Activated T-cell treated with anti-CD3 and anti-CD28 coated beads, Interleukin-2, amount 50 U/mL, for 4 hours (primary cell): ENCODE measurements around the gene RPL10A. TPM values are rescaled to one million over a fixed set of nuclear protein-coding genes. Genes with fewer than 3 reads are reported as not detected.

Experiments used
- ATAC-seq, 2 donors: fragments of 200-7000 bp; cut with Tn5 transposase; one replicate each; pipeline ENCODE4 v1.10.0; 2021
- DNase-seq: peaks from one replicate; pipeline ENCODE4 v3.0.0-alpha.2; 2020
- H3K27me3 Mint-ChIP-seq: one replicate; pipeline ENCODE4 v1.8.0; 2021; ENCODE audit warnings: low read depth, mixed read lengths
- H3K36me3 Mint-ChIP-seq: one replicate; pipeline ENCODE4 v1.8.0; 2022; ENCODE audit warnings: mixed read lengths; ENCODE audit not compliant: insufficient read depth
- H3K4me1 Mint-ChIP-seq: one replicate; pipeline ENCODE4 v1.8.0; 2021; ENCODE audit warnings: low read depth, mixed read lengths
- H3K4me3 Mint-ChIP-seq: one replicate; pipeline ENCODE4 v1.8.0; 2021; ENCODE audit warnings: mild to moderate bottlenecking, moderate library complexity, mixed read lengths
- H3K9me3 Mint-ChIP-seq: one replicate; pipeline ENCODE4 v1.8.0; 2021; ENCODE audit warnings: mixed read lengths
- total RNA-seq, 3 donors: library from RNA; stranded (reverse); gene quantifications; one replicate each; pipeline ENCODE4 v1.2.1, GENCODE V29; 2021

The RPL10A gene
- total RNA-seq, 3 donors from 2014 or later = 1,745 to 1,992 (median 1,956) TPM

DNA sequence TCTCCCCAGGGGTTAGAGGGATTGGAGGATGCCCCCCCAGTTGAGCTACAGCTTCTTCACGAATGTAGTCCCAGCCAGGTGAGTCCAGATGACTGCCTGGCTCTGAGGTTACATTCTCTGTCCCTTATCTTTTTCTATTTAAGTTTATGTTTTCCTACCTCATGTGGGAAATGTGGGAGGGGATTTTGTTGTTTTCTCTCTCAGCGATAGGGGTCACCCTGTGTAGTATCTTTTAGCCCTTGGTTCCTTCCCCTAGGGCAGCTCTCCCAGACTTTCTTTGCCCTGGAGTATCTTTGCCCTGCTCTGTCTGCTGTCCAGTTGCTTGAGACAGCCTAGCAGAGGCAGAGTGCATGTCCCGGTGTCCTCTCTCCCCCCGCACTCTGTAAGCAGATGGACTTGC lies 10.3 kb upstream of the RPL10A start:
- ATAC-seq (no peak), DNase-seq (no peak)
- Mint-ChIP-seq H3K4me3 (no peak overlapping the region), H3K27me3 (no peaks in the 10 kb centered on the region), H3K4me1 (peaks cover 13% of the 10 kb centered on the region), H3K9me3 (no peaks in the 10 kb centered on the region), H3K36me3 (peaks cover 20% of the 10 kb centered on the region)

DNA sequence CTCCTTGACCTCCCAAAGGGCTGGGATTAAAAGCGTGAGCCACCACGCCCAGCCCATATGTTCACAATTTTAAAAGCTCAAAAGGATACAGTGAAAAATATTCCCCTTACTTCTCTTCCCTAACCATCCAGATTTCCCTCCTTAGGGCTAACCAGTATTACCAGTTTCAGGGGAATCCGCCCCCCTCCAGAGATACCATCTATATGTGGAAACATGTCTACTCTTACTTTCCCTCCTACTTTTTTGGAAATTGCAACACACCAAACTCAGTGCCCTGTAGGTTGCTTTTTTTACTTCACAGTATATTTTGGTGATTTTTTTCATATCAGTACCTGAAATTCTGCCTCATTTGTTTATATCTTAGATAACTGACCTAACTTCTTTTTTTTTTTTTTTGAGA lies 6.9 kb upstream of the RPL10A start:
- H3K9me3 Mint-ChIP-seq = no peaks in the 10 kb centered on the region
- no peaks in the 10 kb centered on the region for H3K27me3 Mint-ChIP-seq
- peaks cover 20% of the 10 kb centered on the region for H3K36me3 Mint-ChIP-seq
- DNase-seq (no peak), ATAC-seq (no peak)
- H3K4me1 Mint-ChIP-seq = no peaks in the 10 kb centered on the region
- no peak overlapping the region for H3K4me3 Mint-ChIP-seq

DNA sequence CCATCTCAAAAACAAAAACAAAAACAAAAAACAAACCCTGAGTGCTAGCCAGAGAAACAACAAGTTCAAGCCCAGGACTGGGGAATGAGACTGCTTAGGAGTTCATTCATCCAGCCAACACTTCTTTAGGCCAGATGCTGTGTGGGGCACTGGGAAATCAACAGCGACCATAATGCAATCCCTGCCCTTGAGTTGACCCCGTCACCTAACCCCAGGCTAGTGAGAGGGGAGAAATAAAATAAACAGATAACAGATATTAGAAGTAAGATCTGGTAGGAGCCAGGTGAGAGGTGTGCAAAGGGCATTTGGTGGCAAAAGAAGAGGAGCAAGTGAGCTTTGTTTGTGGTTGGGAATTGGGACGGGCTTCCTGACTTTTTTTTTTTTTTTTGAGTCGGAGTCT lies 4.9 kb upstream of the RPL10A start:
- H3K9me3 Mint-ChIP-seq = no peaks in the 10 kb centered on the region
- no peak overlapping the region for H3K4me3 Mint-ChIP-seq
- H3K4me1 Mint-ChIP-seq = peaks cover 9% of the 10 kb centered on the region
- H3K36me3 Mint-ChIP-seq = peaks cover 22% of the 10 kb centered on the region
- ATAC-seq = no peak
- no peaks in the 10 kb centered on the region for H3K27me3 Mint-ChIP-seq
- no peak for DNase-seq

DNA sequence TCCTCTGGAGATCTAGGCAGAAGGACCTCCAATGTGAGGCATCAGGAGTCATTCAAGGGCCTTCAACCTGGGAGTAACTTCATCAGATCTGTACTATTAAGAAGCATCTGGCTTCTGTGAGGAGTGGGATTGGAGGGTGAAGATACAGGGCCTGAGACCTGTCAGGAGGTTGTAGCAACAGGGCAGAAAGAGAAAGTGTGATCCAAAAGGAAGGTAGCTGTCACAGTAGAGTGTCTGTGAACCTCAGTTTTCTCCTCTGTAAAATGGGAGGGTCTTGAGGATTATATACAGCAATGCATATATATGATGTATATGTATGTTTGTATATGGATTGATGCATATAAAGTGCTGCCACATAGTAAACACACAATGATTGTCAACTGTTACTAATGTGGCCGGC lies 2.6 kb upstream of the RPL10A start:
- Mint-ChIP-seq H3K9me3 (no peaks in the 10 kb centered on the region), H3K4me1 (peaks cover 22% of the 10 kb centered on the region), H3K27me3 (no peaks in the 10 kb centered on the region), H3K36me3 (peaks cover 31% of the 10 kb centered on the region), H3K4me3 (no peak overlapping the region)
- no peak for DNase-seq
- no peak for ATAC-seq

DNA sequence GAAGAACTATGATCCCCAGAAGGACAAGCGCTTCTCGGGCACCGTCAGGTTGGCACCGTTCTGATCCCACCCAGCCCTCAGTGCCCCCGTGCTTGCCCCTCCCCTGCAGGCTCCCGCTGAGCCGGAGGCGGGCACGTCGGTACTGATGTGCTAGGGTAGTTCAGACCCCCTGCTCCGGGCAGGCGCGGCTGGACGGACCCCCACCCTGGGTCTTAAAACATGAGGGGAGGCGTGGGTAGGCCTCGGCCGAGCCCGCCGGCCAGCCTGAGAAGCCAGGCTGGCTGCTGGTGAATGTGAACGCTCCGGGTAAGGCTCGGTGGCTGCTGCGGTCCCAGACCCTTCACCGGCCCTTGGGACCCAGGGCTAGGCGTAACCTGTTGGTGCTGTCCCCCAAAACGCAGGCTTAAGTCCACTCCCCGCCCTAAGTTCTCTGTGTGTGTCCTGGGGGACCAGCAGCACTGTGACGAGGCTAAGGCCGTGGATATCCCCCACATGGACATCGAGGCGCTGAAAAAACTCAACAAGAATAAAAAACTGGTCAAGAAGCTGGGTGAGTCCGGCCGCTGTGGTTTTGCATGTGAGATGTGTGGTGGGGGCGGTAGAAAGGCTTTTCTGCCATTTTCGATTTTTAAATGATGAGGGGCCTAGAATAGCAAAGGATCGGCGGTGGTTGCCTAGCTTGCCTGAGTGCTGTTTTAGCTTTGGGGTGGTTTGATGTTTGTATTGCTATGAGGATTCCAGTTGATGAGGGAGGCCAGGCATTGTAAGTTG lies 964 bp downstream of the RPL10A start:
- ATAC-seq (peak; percentile 1 to 3), DNase-seq (peak; percentile 39)
- Mint-ChIP-seq H3K4me3 (peak overlapping the region; percentile 98), H3K9me3 (no peaks in the 10 kb centered on the region), H3K36me3 (peaks cover 44% of the 10 kb centered on the region), H3K4me1 (peaks cover 39% of the 10 kb centered on the region), H3K27me3 (no peaks in the 10 kb centered on the region)

DNA sequence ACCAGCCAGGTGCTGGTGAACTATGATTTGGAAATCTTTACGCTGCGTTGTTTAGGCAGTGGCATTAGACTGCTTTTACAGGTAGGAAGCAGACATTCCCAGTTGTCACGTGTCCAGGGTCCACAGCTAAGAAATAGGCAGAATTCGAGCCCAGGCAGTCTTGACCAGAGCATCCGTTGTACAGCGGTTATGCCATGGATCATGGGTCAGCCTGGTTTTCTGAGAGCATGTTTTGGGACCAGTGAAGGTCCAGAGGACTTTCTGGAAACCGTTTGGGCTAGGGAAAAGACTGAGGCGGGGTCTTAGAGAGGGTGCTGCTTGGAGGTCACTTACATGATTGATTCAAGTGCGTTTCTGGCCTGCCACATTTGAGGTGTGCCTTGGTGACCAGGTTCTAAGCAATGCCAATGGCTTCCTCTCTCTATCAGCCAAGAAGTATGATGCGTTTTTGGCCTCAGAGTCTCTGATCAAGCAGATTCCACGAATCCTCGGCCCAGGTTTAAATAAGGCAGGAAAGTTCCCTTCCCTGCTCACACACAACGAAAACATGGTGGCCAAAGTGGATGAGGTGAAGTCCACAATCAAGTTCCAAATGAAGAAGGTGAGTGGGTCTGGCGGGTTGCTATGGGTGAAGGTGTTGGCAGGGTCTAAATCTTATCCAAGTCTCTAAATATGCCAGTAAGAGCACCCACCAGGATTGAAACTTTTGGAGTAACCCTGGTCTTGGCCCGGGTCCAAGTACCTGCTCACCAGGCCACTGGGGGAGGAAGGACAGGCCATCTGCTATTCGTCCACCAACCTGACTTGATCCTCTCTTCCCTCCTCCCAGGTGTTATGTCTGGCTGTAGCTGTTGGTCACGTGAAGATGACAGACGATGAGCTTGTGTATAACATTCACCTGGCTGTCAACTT lies 1.8 kb downstream of the RPL10A start:
- ATAC-seq (no peak), DNase-seq (no peak)
- H3K4me3 Mint-ChIP-seq = peak overlapping the region; percentile 98
- H3K9me3 Mint-ChIP-seq = no peaks in the 10 kb centered on the region
- H3K36me3 Mint-ChIP-seq = peaks cover 42% of the 10 kb centered on the region
- H3K27me3 Mint-ChIP-seq = no peaks in the 10 kb centered on the region
- peaks cover 39% of the 10 kb centered on the region for H3K4me1 Mint-ChIP-seq

DNA sequence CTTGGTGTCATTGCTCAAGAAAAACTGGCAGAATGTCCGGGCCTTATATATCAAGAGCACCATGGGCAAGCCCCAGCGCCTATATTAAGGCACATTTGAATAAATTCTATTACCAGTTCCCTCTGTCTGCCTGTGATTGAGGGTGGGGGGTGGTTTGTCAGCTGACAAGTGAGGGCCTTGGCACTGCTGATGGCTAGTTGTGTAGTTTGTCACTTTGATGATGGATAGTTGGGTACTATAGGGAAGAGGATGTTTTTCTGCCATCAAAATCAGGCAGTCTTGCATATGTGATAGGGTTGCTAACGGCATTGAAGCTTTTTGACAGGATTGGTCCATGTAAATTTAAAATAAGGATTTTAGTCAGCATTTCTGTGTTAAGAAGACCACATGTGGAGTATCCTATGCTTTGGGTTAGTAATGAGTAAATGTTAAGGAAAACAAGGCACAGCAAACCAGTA lies 2.5 kb downstream of the RPL10A start:
- H3K27me3 Mint-ChIP-seq = no peaks in the 10 kb centered on the region
- H3K9me3 Mint-ChIP-seq = no peaks in the 10 kb centered on the region
- peaks cover 39% of the 10 kb centered on the region for H3K4me1 Mint-ChIP-seq
- ATAC-seq (no peak), DNase-seq (no peak)
- H3K36me3 Mint-ChIP-seq = peaks cover 42% of the 10 kb centered on the region
- peak overlapping the region; percentile 98 for H3K4me3 Mint-ChIP-seq

DNA sequence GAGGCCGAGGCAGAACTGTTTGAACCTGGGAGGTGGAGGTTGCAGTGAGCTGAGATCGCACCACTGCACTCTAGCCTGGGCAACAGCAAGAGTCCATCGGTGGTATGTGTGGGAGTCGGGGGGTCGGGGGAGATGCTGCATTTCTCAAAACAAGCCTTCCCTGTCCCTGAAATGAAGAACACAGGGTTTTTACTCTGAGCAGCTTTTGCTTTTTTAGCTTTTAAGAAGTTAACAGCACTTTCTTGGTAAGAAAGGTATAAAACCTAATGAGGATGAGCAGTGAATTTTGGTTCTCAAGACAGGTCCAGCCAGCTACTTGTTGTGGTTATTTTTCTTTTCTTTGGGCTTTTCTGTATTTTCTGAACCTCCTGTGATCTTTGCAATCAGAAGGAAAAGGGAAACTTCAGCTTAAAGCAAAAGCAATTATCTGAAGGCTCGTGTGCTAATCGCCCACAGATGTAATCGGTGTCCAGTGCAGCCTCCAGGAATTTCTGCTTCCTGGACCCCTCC lies 3.7 kb downstream of the RPL10A start:
- peaks cover 42% of the 10 kb centered on the region for H3K36me3 Mint-ChIP-seq
- H3K4me1 Mint-ChIP-seq = peaks cover 39% of the 10 kb centered on the region
- no peaks in the 10 kb centered on the region for H3K9me3 Mint-ChIP-seq
- ATAC-seq (no peak), DNase-seq (no peak)
- peak overlapping the region; percentile 98 for H3K4me3 Mint-ChIP-seq
- no peaks in the 10 kb centered on the region for H3K27me3 Mint-ChIP-seq

DNA sequence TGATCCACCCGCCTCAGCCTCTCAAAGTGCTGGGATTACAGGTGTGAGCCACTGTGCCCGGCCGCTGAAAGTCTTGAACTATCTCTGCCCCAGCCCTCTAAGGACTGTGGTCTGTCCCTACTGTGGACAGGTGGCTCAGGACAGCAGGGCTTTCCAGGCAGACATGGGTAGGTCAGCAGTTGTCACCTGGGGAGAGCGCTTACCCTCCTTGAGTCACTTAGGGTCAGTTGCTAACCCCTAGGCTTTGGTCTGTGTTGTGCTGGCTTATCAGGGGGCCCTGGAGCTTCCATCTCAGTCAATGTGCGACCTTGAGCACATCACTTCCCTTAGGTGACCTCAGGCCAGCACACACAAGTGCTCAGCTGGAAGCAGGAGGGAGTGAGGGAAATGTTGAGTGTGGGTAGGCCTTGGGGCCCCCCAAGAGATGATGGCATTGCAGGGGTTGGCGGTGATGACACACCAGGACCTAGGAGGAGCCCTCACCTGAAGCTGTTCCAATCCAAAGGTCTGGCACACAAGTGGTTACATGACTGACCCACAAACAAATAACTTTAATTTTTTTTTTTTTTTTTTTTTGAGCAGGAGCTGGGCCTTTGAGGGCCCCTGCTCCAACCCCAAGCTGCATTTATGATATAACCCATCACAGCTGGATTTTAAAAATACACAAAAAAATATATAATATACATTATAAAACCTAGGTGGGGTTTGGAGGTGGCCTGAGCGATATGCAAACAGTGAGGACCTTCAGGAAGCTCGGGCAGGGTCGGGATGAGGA lies 5.1 kb downstream of the RPL10A start:
- Mint-ChIP-seq H3K9me3 (no peaks in the 10 kb centered on the region), H3K27me3 (no peaks in the 10 kb centered on the region), H3K4me3 (no peak overlapping the region), H3K36me3 (peaks cover 40% of the 10 kb centered on the region), H3K4me1 (peaks cover 30% of the 10 kb centered on the region)
- ATAC-seq (peak in 1 of 2 donors; percentile 4), DNase-seq (no peak)

DNA sequence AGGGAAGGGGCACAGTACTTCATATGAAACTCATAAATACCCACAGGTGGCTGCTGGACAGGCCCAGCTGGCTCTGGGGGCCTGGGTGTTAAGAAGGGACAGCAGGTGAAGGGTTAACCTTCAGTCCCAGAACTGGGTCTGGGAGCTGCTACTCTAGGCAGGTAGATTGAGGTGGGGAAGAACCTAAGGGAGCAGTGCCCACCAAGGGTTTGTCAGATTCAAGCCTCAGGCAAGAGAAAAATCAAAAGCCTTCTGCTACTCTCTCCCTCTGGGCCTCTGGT lies 5.6 kb downstream of the RPL10A start:
- H3K27me3 Mint-ChIP-seq = no peaks in the 10 kb centered on the region
- H3K9me3 Mint-ChIP-seq = no peaks in the 10 kb centered on the region
- H3K4me3 Mint-ChIP-seq = no peak overlapping the region
- peak in 1 of 2 donors; percentile 8 for ATAC-seq
- peaks cover 30% of the 10 kb centered on the region for H3K4me1 Mint-ChIP-seq
- no peak for DNase-seq
- H3K36me3 Mint-ChIP-seq = peaks cover 37% of the 10 kb centered on the region

DNA sequence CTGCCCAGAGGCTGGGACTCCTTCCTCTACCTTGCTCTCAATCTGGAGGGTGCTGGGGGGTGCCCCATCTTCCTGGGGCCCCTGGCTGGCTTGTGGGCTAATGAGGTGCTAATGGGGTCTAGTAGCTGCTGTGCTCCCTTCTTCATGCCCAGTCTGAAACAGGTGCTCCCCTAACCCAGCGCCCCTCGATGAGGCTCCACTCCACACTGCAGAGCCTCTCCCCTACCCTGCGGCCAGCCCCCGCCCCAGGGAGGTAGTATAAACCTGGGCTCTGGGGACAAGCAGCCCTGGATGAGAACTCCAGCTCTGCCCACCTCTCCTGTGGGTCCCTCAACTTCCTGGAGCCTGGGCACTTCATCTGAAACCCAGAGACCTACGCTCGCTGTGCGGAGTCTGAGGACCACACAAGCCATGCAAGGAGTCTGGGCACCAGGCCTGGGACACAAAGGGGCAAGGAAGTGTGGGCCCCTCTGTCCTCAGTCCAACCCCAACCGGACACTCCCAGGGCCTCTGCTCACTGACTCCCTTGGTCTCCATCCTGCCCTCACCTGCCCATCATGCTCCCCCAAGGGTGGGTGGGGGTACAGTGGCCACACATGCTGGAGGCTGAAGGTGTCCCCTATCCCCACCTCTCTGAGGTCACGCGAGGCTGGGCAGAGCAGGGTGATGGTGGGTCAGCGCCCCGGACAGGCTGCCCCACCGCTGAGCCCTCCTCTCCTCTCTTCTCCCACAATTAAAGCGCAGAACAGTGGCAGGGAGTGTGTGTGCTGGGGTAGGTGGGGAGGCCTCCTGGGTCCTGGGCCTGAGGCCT lies 6.1 kb downstream of the RPL10A start:
- H3K36me3 Mint-ChIP-seq = peaks cover 33% of the 10 kb centered on the region
- peaks cover 29% of the 10 kb centered on the region for H3K4me1 Mint-ChIP-seq
- DNase-seq (no peak), ATAC-seq (peak; percentile 21 to 25)
- no peaks in the 10 kb centered on the region for H3K27me3 Mint-ChIP-seq
- H3K9me3 Mint-ChIP-seq = no peaks in the 10 kb centered on the region
- no peak overlapping the region for H3K4me3 Mint-ChIP-seq

DNA sequence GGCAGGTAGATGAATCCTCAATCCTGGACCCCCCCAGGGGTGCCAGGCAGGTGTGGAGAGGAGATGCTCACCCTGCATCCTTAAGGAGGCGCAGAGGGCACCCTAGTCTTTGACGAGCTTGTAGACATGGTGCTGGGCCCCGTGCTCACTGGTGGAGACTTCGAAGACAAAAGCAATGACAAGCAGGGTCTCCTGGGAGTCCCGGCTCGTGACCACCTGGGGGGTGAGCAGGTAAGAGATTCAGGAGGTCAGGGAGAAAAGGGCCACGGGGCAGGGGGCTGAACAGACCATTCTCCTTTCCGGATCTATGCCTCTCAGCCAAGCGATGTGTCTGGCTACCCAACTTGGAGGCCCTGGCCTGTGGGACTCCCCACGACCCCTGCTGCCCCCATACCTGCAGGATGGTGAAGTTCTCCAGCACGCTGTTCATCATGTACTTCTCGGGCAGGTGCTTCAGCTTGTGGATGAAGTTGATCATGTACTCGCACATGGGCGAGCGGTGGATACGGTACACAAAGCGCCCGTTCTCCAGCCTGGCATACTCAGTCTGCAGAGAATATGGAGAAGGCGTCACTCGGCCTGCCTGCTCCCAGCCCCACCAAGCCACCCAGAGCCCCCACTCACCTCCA lies 6.9 kb downstream of the RPL10A start:
- Mint-ChIP-seq H3K36me3 (peaks cover 26% of the 10 kb centered on the region), H3K27me3 (no peaks in the 10 kb centered on the region), H3K9me3 (no peaks in the 10 kb centered on the region), H3K4me3 (no peak overlapping the region), H3K4me1 (peaks cover 22% of the 10 kb centered on the region)
- DNase-seq = no peak
- ATAC-seq = peak in 1 of 2 donors; percentile 8

DNA sequence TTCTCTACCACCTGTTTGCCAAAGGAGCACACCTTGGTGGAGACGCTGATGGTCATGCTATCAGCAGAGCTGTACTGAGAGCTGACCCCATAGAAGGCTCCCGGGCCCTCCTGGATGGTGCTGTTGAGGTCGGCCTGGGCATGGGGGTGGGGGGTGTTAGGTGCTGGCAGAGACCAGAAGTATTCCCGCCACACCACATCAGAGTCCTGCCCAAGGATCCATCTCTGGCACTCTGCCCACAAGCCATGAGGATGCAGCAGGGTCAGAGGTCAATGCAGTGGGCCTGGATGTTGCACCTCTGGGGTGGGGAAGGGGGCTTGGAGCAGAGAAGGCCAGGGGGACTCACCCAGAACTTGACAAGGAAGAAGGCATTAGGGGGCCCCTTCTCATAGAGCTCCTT lies 7.4 kb downstream of the RPL10A start:
- no peak for ATAC-seq
- H3K9me3 Mint-ChIP-seq = no peaks in the 10 kb centered on the region
- no peaks in the 10 kb centered on the region for H3K27me3 Mint-ChIP-seq
- no peak for DNase-seq
- H3K4me1 Mint-ChIP-seq = peaks cover 18% of the 10 kb centered on the region
- no peak overlapping the region for H3K4me3 Mint-ChIP-seq
- H3K36me3 Mint-ChIP-seq = peaks cover 20% of the 10 kb centered on the region
